ENCODE measurements around the gene JCAD. TPM values are rescaled to one million over a fixed set of nuclear protein-coding genes. Genes with fewer than 3 reads are reported as not detected.

Gene JCAD
- total and polyA plus RNA-seq, 10 of the 15 experiments (the other 5 are each of a cell fraction or from before 2014, with no cell fraction given), result 0.28 TPM; not detected in 9

GRCh38 chr10:30019468-30019867 is 39.9 kb downstream of the JCAD start (continued):
- TF ChIP-seq SKIL (IDR thresholded peaks at IDR 0.05; ENCODE audit: low read depth, poor library complexity, severe bottlenecking), result no peak
- TF ChIP-seq CBFB (IDR thresholded peaks at IDR 0.05; ENCODE audit: low read depth), result no peak
- TF ChIP-seq KDM1A (IDR thresholded peaks at IDR 0.05; ENCODE audit: borderline replicate concordance), result no peak
- TF ChIP-seq SPI1 (IDR thresholded peaks at IDR 0.05; ENCODE audit: borderline replicate concordance, insufficient read depth, low read depth, low read length), result no peak
- TF ChIP-seq MTA2 (IDR thresholded peaks at IDR 0.05; ENCODE audit: low read depth), result no peak
- no peak for TF ChIP-seq RAD21 (IDR thresholded peaks at IDR 0.05; ENCODE audit: insufficient read depth, low read depth, low read length)
- TF ChIP-seq CHD4 (IDR thresholded peaks at IDR 0.05), result no peak
- TF ChIP-seq CBX3 (IDR thresholded peaks at IDR 0.05; ENCODE audit: borderline replicate concordance, low read depth), result no peak
- TF ChIP-seq HDAC6 (IDR thresholded peaks at IDR 0.05; ENCODE audit: unreplicated experiment), result no peak

GRCh38 chr10:30018496-30018895 is 40.9 kb downstream of the JCAD start:
- Histone ChIP-seq H3K79me2 (ENCODE audit: control insufficient read depth, insufficient read depth, low read length) (no peaks in the 10 kb centered on the region), H3K9me3 (replicated peaks; ENCODE audit: control insufficient read depth, insufficient read depth, low read length) (no peaks in the 10 kb centered on the region), H3K27me3 (replicated peaks in 1 of 2; ENCODE audit: control insufficient read depth in 2 of 2, insufficient read depth in 2 of 2, low read length in 1 of 2) (no peaks in the 10 kb centered on the region), H3K9ac (ENCODE audit: control insufficient read depth, insufficient read depth, low read length) (no peak overlapping the region), H3K4me2 (ENCODE audit: control insufficient read depth, insufficient read depth) (no peak overlapping the region), H2AFZ (ENCODE audit: control insufficient read depth, low read depth, low read length) (no peak overlapping the region), H3K36me3 (ENCODE audit: control insufficient read depth in 2 of 2, insufficient read depth in 2 of 2, low read length in 1 of 2) (no peaks in the 10 kb centered on the region), H3K27ac (ENCODE audit: control insufficient read depth, insufficient read depth) (no peak overlapping the region), H3K4me1 (ENCODE audit: control insufficient read depth, insufficient read depth, low read length) (no peaks in the 10 kb centered on the region), H3K4me3 (no peak overlapping the region), H4K20me1 (ENCODE audit: control insufficient read depth, insufficient read depth) (no peaks in the 10 kb centered on the region)
- ChIA-PET CTCF (interaction anchor here (1.0 kb wide), 1 partner anchor 20 kb away, joined by 4 read pairs; no protein-coding TSS in a partner anchor), RAD21 (ENCODE audit: unreplicated experiment) (no interaction called here), SMC1A (ENCODE audit: uncharacterized antibody, unreplicated experiment) (no interaction called here), POLR2A (no interaction called here)
- FAIRE-seq (no peak), ATAC-seq (no peak), DNase-seq (ENCODE audit: low read depth, low spot score) (no peak)
- in situ Hi-C loops (cut with MboI) (loop anchor here (25.0 kb wide), 1 partner anchor 219 kb away; no protein-coding TSS in a partner anchor), intact Hi-C loops (cut with micrococcal nuclease; ENCODE audit: unreplicated experiment) (no loop called here)
- 35% methylated on average over 6 of the region's 6 CpGs for WGBS (ENCODE audit: insufficient coverage, insufficient replicate concordance, low lambda C conversion rate, missing lambda C conversion rate)
- no TSS peak for BruUV-seq (replicated peaks)
- no peak for TF ChIP-seq SUZ12 (IDR thresholded peaks at IDR 0.05; ENCODE audit: unreplicated experiment)
- no peak for TF ChIP-seq FOXK2 (IDR thresholded peaks at IDR 0.05)
- no peak for TF ChIP-seq JUND (IDR thresholded peaks at IDR 0.05; ENCODE audit: low read depth, low read length)
- TF ChIP-seq FOXM1 (IDR thresholded peaks at IDR 0.05; ENCODE audit: low read depth, low read length), result no peak
- TF ChIP-seq SREBF2 (IDR thresholded peaks at IDR 0.05; ENCODE audit: low read length), result no peak
- no peak for TF ChIP-seq PKNOX1 (IDR thresholded peaks at IDR 0.05)
- TF ChIP-seq ZZZ3 (IDR thresholded peaks at IDR 0.05; ENCODE audit: control insufficient read depth, insufficient read length, low read depth), result no peak
- TF ChIP-seq MEF2B (IDR thresholded peaks at IDR 0.05; ENCODE audit: partially characterized antibody, poor library complexity, severe bottlenecking), result no peak
- TF ChIP-seq CBFB (IDR thresholded peaks at IDR 0.05; ENCODE audit: low read depth), result no peak
- TF ChIP-seq SIX5 (IDR thresholded peaks at IDR 0.05; ENCODE audit: low read depth, low read length, severe bottlenecking), result no peak
- TF ChIP-seq SUPT20H (IDR thresholded peaks at IDR 0.05; ENCODE audit: borderline replicate concordance, control insufficient read depth, low read depth, low read length), result no peak

Data from GM12878 (cell line).